ENCODE data around the gene ONECUT2.
"Not testable (repeated sequence)": the region's sequence is repeated elsewhere in the genome, so short reads cannot be mapped to it uniquely, and the experiment has no call there.

ONECUT2 gene

DNA sequence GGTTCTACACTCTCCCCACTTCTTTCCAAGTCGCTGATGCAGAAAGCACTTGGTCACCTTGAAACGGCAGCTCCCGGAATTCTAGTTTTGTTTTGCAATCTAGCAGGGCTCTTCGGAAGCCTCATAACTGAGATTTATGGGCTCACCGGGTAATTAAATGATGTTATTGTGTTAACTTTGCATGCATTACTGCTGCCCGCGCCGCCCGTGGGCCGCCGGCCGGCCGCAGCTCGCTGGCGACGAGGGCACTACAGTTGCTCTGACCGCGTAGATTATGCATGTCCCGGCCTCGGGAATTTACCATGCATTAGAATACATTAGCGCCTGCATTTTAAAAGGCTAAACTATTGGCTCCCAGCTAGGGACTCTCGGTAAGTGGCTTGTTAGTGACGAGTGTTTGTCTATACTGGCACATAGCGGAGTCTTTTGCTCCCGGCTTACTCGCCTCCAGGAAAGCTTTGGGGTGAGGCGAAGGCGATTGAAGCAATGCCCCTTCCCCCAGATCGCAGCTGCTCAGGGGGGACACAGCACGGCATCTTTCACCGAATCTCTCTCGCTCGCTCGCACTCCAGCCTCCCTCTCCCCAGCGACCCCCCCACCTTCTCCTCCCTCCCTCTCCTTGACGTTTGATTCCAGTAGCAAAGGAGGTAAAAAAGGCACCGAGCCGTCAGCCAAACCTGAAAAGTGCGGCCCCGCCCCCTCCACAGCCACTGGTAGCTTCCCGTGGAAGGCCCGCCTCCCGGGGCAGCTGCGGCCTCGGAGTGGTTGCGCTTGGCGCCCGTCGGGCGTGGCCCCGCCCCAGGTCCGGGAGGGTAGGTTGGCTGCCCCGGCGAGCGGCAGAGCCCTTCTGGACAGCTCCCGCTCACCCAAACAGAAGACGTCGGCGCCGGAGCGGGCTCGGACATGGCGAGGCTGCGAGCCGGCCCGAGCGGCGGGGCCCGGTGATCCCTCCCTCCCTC lies at the start of gene ONECUT2:
Gene ONECUT2 (plus strand): TSS at position 839 of the 959 bp plus-strand sequence. CDS start 343 bp downstream, outside the sequence.
- peak; percentile 98 for DNase-seq

GRCh38 chr18:57389271-57389670 lies 45.9 kb upstream of the ONECUT2 start:
- DNase-seq: no peak

DNA sequence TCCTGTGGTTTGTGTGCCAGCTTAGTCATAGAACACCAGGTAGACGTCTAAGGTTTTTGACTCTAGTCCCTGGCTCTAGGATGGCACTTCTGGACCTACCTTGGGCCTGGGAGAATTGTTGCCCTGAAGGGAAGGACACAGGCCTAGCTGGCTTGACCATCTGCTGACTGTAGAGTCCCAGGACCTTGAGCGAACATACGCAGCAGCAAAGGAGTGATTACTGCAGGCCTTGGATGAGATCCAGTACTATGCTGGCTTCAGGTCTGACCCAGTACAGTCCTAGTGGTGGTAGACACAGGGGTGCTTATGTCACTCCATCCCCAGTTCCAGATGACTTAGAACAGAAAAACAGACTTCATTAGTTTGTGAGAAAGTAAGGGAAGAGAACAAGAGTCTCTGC lies 45.1 kb upstream of the ONECUT2 start:
- no peak for DNase-seq

GRCh38 chr18:57394749-57395148 lies 40.4 kb upstream of the ONECUT2 start:
- DNase-seq: not testable (repeated sequence)

DNA sequence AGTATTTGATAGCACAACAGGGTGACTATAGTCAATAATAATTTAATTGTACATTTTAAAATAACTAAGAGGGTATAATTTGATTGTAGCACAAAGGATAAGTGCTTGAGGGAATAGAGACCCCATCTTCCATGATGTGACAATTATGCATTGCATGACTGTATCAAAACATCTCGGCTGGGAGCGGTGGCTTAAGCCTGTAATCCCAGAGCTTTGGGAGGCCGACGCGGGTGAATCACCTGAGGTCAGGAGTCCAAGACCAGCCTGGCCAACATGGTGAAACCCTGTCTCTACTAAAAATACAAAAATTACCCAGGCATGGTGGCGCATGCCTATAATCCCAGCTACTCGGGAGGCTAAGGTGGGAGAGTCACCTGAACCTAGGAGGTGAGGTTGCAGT lies 38.3 kb upstream of the ONECUT2 start:
- DNase-seq: not testable (repeated sequence)

- DNase-seq: no peak
Observed at GRCh38 chr18:57397440-57398132, 37.6 kb upstream of the ONECUT2 start.

DNA sequence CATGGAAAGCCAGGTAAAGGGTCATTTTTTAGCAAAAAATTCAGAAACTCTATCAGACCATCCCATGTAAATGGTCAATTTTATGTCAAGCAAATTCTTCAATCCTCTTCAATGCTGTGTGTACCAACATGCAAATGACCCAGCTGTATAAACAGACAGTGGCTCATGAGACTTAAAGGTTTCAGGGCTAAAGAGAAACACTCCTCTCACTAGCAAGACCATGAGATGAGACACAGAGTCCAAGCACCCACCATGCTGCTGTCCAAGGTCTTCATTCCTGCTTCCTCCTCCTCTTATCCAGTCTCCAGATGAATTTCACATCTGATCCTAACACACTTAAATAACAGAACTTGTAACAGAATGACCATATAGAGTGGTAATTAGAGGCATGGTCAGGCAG lies 30.8 kb upstream of the ONECUT2 start:
- no peak for DNase-seq

GRCh38 chr18:57409650-57410049 lies 25.5 kb upstream of the ONECUT2 start:
- DNase-seq: no peak

DNA sequence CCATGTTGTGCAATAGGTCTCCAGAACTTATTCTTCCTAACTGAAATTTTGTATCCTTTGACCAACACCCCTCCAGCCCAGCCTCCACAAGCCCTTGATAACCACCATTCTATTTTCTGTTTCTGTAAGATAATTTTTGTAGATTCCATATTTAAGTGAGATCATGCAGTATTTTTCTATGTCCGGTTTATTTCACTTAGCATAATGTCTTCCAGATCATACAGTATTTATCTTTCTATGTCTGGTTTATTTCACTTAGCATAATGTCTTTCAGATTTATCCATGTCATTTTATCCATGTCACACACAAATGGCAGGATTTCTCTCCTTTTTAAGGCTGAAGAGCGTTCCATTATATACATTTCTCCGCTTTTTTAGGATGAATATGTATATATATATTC lies 24.4 kb upstream of the ONECUT2 start:
- no peak for DNase-seq

- no peak for DNase-seq
Observed at GRCh38 chr18:57416542-57416941, 18.6 kb upstream of the ONECUT2 start.

- peak; percentile 82 for DNase-seq
Observed at GRCh38 chr18:57422313-57422872, 12.8 kb upstream of the ONECUT2 start.

DNA sequence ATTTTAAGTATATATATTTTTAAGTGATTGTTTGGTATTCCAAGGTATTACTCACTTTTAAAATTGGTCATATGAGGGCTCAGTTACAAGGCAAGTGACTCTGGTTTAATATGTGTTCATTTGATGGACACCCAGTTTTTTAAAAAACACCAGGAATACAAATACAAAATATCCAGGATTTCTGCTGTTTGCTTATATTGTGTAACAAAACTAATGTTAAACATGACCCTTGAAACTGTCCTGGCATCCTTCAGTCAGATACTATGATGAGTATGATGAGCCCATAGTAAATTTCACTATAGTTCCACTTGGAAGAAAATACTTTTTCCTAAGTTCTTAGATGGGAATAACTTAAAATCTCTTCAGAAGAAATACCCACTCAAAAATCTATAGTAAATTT lies 11.4 kb upstream of the ONECUT2 start:
- DNase-seq: no peak

- no peak for DNase-seq
Observed at GRCh38 chr18:57425096-57425495, 10.1 kb upstream of the ONECUT2 start.

DNA sequence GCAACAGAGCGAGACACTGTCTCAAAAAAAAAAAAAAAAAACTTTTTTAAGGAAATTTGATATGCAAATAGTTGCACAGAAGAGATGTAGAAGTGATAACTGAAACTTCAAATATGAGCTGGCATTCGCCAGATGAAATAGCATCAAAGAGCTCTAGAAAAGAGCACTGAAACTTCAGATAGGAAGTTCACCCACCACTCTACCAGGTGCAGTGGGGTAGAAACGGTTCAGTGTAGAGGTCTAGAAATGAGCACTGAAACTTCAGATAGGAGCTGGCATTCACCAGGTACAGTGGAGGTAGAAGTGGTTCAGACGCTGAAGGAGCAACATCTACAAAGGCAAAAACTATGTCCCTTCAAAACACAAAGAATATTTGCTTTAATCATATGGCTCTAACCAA lies 9.0 kb upstream of the ONECUT2 start:
- no peak for DNase-seq

- DNase-seq: no peak
Observed at GRCh38 chr18:57427429-57428201, 7.6 kb upstream of the ONECUT2 start.

- DNase-seq: no peak
Observed at GRCh38 chr18:57428221-57429150, 6.7 kb upstream of the ONECUT2 start.

DNA sequence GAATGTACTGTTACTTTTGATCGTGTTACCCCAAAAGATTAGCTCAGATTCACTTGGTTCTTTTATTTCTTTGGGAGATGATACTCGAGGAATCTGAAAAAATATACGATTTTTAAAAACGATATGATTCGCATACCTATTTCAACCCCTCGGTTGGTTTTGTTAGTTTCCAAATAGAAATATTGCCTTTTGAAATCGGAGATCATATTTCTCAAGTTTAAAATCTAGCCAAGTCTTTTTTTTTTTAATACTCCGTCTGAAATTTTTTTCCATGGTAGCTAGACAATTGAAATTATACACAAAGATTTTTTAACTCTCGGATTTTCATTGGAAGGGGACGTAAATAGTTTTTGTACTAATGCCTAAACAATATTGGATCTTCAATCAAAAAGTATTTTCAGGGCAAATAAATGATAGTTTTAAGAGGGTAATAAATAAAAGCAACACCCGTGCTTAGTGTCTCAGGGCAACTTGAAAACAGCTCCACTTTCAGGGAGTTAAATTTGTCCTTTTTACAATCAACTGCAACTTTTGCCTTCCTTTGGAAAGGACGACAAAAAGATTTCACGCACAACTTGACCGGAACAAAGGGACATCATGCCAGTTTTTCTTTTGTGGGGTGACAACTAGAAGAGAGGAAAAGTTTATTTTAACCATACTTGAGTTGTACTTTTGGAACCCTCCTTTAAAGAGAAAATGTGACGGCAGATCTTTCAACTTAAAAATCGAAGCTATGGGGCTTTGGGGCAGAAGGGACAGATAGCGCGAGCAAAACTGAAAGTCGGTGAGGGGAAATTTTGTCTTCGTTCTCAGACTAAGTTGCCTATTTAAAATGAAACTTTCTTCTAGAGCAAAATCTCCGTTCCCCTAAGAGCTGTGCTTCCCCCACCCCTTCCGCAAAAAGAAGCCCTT lies 5.8 kb upstream of the ONECUT2 start:
- no peak for DNase-seq

GRCh38 chr18:57430079-57431001 lies 4.8 kb upstream of the ONECUT2 start:
- no peak for DNase-seq

DNA sequence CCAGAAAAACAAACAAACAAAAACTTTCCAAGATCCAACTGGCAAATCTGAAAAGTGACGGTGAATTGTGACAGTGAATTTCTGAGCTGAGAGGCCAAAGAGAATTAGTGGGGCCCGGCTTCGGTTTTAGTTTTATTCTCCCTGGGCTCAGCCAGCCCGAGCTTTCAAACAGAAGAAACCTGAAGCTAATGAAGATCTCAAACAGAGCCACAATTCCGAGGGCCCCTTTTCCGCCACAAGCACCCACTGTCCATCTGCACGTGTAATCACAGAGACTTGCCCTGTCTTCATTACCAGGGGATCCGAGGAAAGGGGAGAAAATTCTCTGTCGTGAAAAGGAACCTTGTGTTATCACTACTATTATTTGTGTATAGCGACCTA lies 4.2 kb upstream of the ONECUT2 start:
- no peak for DNase-seq

Measured in NCI-H1092 treated with DMSO at 0.1 percent for 48 hours (cell line).